GM12865 (cell line): ENCODE data around the gene ATP1A1.
A peak's percentile ranks its signal among the peaks of the same experiment; 100 is the strongest.

Experiments used
- DNase-seq: peaks from one replicate; pipeline ENCODE4 v3.0.0; 2010; ENCODE audit warnings: low read depth
- H3K4me3 ChIP-seq: 2 replicates; pipeline ENCODE4 v1.5.1; 2011; ENCODE audit warnings: mild to moderate bottlenecking, low read depth, low read length, control low read depth
- TF ChIP-seq, protein P1 (sequence below): IDR thresholded peaks from 2 replicates; pipeline ENCODE4 v1.5.1; 2011; ENCODE audit warnings: low read length, control low read depth, low read depth, inconsistent platforms; ENCODE audit not compliant: insufficient read depth; ENCODE audit errors: missing control alignments

The ATP1A1 gene

DNA sequence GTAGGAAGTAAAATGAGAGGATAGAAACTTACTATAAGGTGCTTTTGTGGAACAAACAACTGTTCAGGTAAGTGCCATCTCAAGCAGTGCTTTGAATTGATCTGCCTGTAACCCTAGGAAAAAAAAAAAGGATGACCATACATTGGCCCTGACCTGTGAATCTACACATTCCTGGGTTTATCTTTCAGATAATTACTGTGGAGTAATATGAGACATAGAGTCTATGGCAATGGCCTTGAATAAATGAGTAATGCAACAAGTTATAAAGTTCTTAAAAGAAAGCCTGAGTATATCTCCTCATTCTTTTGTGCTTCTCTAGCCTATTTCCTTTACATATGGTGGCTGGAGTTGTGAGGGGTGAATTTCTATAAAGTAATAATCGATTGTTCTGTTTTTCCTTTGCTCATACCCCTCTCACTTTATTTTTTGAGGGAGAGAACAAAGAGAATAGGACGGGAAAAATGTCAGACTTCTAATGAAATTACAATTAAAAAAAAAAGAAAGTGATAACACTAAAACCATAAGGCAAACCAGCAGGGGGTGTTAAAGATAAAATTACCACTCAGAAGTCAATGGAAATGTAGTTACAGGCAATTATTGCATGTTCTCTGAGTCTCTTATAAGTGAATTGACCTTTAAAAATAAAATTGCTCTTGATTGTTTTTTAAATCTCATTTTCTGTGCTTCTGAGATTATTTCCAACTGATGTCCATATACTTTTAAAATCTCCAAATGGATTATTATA, 12.4 kb upstream of the ATP1A1 start:
- TF ChIP-seq, protein P1, sequence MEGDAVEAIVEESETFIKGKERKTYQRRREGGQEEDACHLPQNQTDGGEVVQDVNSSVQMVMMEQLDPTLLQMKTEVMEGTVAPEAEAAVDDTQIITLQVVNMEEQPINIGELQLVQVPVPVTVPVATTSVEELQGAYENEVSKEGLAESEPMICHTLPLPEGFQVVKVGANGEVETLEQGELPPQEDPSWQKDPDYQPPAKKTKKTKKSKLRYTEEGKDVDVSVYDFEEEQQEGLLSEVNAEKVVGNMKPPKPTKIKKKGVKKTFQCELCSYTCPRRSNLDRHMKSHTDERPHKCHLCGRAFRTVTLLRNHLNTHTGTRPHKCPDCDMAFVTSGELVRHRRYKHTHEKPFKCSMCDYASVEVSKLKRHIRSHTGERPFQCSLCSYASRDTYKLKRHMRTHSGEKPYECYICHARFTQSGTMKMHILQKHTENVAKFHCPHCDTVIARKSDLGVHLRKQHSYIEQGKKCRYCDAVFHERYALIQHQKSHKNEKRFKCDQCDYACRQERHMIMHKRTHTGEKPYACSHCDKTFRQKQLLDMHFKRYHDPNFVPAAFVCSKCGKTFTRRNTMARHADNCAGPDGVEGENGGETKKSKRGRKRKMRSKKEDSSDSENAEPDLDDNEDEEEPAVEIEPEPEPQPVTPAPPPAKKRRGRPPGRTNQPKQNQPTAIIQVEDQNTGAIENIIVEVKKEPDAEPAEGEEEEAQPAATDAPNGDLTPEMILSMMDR, result peak; percentile 29
- H3K4me3 ChIP-seq, result no peak overlapping the region
- DNase-seq, result peak; percentile 52

DNA sequence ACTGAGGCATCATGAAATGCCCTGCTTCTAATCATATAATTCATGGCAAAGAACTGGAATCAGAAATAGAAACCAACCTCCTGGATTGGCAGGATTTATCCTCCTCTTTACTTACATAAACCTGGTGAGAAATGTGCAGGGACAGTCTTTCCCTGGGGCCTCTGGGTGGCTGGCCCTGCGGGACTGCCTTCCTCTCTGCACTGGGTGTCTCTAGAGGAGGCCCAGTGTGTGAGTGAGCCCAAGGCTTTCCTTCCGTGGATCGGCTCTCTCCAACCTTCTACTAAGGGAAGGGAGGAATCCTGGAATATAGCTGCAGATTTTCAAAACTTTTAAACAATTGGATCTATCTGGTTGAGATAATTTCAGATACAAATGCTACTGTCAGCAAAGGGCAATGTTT, 11.4 kb upstream of the ATP1A1 start:
- DNase-seq, result no peak
- H3K4me3 ChIP-seq, result no peak overlapping the region
- TF ChIP-seq, protein P1, result no peak

DNA sequence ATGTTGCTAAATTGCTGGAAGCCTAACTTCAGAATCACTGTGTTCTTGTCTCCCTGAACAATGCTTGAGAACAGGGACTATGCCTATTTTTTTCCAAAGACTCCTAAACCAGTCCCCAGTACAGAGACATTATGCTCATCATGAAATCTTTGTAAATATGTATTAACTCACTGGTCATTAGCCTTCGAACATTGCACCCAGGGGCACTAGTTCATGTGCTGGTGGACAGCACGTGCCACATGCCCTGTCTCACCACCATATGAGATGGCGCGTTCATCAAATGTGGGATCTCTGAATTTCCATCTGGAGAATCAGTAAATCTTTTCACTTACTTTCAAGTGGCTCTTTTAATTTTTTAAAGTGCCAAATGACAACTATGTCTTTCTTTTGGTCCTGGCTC, 11.0 kb upstream of the ATP1A1 start:
- TF ChIP-seq, protein P1, result no peak
- no peak for DNase-seq
- no peak overlapping the region for H3K4me3 ChIP-seq

DNA sequence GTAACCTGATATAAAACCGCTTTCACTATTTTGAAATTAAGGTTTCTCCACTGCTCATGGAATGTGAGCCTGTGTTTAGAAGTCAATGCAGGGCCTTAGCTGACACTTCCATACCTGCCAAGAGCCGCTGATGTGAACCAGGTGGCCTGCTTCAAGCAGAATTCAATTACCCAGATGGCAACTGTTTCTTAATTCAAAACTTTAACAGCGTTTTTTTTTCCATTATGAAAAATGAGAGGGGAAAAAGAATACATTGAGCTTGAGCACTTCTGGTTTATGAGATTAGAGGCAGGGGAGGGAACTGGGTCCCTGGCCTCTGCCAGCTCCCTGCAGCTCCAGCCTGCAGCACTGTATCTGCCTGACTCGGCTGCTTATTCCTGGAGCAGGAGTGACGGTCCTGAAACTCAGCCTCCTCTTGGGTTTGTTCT, 7.7 kb upstream of the ATP1A1 start:
- DNase-seq, result no peak
- TF ChIP-seq, protein P1, result no peak
- H3K4me3 ChIP-seq, result no peak overlapping the region

DNA sequence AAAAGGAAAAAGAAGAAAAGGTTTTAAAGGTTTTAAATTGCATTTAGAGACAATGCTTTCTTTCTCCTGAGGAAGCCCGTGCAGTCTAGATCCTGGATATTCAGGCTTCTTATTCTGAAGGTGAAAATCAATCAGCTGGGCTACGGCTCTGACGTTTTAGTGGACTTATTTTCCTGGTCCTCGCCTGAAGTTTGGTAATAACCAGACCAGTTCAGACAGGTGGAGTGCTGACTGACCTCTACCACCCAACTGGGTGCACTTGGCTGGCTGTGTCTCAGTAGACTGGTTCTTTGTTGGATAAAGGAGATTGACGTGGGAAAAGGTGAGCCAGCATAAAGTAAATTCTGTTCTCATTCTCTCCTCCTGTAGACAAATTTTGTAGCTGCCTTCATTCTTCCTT, 7.2 kb upstream of the ATP1A1 start:
- no peak overlapping the region for H3K4me3 ChIP-seq
- TF ChIP-seq, protein P1, result no peak
- no peak for DNase-seq

DNA sequence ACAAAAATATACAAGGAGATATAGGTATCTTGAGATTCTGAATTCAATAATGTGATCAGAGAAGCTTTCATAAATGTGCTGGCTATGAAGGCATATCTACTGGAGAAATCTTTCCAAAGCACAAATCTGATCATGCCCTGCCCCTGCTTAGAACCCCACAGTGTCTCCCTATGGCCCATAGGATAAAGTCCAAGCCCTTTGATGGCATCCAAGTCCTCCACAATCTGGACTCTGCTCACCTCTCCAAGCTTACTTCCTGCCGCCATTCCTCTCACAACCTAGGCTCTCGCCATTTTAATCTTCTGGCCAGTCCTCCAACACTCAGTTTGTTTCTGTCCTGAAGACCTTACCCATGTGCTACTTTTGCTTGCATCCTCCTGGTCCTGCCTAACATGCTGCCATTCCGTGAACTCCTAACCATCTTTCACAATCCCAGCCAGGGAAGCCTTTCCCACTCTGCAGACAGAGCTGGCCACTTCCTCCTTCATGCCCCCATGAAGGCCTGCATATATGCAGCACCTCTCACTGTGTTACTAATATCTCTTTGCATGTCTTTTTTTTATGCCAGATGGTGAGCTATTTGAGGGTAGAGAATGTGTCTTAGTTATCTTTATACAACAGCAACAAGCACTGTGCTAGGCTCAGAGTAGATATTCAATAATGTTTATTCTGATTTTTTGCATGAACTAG, 5.6 kb upstream of the ATP1A1 start:
- H3K4me3 ChIP-seq, result no peak overlapping the region
- no peak for DNase-seq
- TF ChIP-seq, protein P1, result no peak
